ENCODE measurements around the gene FBH1. TPM values are rescaled to one million over a fixed set of nuclear protein-coding genes. Genes with fewer than 3 reads are reported as not detected.

Gene FBH1
- total RNA-seq: 45.2 TPM

GRCh38 chr10:5889624-5890451 is at the start of gene FBH1, which contains the start of gene ANKRD16:
Gene FBH1, plus strand, starts transcription at chr10:5890243. Its CDS starts 103 bp downstream, at chr10:5890346.
Gene ANKRD16, minus strand, starts transcription at chr10:5889893. Its CDS starts 539 bp downstream, at chr10:5889354.

GRCh38 chr10:5977471-5978229 is 87.6 kb downstream of the FBH1 start, which contains the start of gene IL15RA:
Gene IL15RA, minus strand, starts transcription at chr10:5977543. Its CDS starts 51 bp downstream, at chr10:5977492.

Other genes starting within 250 kb of the FBH1 start
- gene ASB13, start 223.6 kb upstream of the FBH1 start, total RNA-seq: 12.7 TPM
- gene TASOR2, start 205.4 kb upstream of the FBH1 start, total RNA-seq: 103 TPM
- 347 TPM for gene GDI2, start 76.8 kb upstream of the FBH1 start, total RNA-seq
- gene ANKRD16, start 350 bp upstream of the FBH1 start, total RNA-seq: 7.8 TPM
- gene IL15RA, start 87.3 kb downstream of the FBH1 start, total RNA-seq: not detected
- gene IL2RA, start 172.1 kb downstream of the FBH1 start, total RNA-seq: not detected
- gene RBM17, start 198.8 kb downstream of the FBH1 start, total RNA-seq: 52.1 TPM

Measured in diencephalon (tissue), 1 donor.